CD4-positive, alpha-beta T cell treated with Interleukin-17A for 1 hour (primary cell): ENCODE results near the gene PDZD2.
"Not testable (repeated sequence)": the region's sequence is repeated elsewhere in the genome, so short reads cannot be mapped to it uniquely, and the experiment has no call there.

Experiments
- DNase-seq: peaks from one replicate; pipeline ENCODE4 v3.0.0-alpha.2; 2020

Gene PDZD2

DNA sequence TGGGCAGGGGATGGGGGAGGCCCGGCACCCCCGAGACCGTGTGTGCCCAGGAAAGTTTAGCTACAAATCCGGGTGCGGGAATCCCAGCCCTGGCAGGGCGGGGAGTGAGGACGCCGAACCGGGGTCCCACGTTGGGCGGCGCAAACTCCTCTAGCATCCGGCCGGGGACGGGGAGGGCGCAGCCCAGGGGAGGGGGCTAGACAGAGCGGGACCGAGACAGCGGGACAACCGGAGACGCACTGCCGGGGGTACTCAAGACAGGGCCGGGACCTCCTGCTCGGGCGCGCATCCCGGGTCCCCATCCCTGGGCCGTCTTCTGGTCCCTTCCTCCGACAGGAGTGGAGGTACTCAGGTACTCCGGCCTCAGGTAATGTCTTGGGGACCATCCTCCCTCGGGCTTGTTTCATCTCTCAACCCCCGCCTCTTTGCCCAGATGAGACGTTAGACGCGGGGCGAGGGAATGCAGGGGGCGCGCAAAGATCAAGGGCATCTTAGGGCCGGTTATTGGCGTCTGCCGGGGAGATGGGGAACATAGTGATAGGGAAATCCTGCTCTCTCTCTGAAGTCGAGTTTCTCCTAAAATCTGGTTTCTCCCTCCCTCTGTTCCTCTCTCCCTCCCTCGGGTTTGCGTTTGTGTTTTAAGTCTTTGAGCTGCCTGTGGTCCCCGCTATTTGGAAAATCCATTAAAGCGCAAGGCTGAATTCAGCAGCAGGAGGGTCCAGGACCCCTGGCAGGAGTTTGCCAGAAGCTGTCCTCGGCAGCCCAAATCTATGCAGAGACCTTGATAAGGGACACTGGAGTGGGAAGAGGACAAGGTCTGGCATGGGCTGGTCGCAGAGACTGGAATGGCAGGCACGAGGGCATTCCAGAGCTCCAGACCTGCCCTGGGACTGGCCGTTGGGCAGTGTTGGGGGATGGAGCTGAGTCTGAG is 815 bp downstream of the PDZD2 start:
- no peak for DNase-seq

DNA sequence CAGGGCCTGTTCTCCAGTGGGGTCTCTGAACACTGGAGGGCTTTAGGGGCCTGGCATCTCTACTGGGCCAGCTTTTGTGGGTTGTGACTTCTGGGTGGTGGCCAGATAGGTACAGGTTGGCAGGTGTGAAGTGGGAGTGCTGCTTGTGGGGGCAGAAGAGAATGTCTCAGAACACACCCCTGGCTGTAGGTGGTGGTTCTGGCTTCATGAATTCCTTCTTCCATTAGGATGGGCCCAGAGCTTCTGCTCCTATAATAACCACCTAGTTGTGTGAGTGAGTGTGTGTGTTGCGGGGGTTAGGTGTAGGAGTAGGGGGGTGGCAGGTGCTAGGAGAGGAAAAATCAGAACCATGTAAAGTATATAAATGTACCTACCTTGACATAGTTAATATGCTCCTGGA is 1.6 kb downstream of the PDZD2 start:
- DNase-seq: no peak

DNA sequence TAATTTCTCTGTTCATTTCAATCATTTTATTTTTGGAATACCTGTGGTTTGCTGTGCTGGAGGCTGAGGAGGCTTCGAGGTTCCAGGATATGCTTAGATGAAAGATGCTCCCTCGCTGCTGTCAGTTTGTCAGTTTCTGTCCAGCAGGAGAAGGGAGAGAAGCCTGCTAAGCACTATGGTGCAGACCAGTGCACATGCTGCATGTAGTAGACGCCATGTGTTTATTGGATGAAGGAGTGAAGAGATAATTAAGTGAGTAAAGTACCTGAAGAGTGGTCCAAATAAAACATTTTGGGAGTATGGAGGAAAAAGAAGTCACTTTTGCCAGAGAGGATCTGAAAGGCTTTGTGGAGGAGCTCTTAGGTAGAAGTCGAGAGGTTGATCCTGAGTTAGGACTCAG is 2.1 kb downstream of the PDZD2 start:
- DNase-seq: no peak

DNA sequence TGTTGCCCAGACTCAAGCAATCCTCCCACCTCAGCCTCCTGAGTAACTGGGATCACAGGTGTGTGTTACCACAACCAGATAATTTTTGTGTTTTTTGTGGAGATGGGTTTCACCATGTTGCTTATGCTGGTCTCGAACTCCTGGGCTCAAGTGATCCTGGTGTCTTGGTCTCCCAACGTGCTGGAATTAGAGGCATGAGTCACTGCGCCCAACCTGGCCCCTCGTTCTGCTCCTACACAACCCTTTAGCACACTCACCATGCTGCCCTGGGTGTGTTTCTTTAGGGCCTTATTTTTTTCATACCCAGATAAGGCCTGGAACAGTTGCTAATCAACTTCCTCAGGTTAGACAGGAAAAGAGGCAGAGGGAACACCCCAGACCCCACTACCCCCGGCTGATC is 2.6 kb downstream of the PDZD2 start:
- DNase-seq: no peak

DNA sequence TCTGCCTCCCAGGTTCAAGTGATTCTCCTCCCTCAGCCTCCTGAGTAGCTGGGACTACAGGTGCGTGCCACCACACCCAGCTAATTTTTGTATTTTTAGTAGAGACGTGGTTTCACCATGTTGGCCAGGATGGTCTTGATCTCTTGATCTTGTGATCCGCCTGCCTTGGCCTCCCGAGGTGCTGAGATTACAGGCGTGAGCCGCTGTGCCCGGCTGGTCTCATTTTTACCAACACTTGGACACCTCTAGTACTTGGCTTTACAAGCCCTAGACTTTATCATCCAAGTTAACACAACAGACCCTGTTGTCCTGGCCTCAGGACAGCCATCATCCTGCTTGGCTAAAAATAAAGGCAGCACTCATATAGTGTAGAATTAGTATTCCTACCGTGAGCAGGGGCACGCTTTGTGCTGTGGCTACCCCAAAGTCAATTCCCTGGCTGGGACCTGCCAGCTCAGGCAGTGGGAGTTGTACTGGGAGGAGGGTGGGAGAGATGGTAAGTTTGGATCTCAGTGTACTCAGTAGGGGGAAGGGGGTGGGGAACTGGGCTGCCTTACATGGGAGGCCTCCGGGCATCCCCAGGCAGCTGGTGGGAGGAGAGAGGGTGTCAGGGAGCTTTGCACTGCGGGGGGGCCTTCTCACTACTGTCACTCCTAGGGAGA is 6.6 kb downstream of the PDZD2 start:
- no peak for DNase-seq

DNA sequence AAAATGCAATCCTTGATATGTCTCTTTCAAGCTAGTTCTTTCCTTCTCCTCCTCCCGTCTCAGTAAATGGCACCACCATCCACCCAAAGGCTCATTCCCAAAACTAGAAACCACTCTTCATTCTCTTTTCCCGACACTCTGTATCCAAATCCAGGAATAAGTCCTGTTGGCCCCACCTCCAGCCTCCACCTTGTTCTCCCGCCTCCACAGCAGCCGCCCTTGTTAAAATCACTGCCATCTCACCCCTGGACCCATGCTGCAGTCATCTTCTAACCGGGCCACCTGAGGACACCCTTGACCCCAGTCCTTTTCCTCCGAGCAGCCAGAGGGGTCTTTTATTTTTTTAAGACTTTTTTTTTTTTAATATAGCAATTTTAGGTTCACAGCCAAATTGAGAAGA is 9.4 kb downstream of the PDZD2 start:
- DNase-seq: no peak

DNA sequence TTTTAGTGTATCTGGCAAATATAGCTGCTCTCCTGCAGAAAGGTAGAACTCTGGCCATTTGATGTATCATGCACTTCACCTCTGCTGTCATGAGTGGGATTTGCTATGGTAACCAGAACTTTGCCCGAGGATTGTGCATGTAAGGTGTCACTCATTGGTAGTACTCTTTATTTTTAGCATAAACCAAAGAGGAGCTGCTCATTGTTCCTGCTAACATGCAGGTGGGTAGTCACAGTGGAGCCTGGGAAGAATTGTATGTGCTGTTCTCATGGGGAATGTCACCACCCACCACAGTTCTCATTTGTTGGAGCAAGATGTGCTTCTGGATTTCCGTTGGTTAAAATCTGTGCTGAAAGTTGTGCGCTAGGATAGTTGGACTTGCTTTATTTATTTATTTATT is 12.3 kb downstream of the PDZD2 start:
- no peak for DNase-seq

DNA sequence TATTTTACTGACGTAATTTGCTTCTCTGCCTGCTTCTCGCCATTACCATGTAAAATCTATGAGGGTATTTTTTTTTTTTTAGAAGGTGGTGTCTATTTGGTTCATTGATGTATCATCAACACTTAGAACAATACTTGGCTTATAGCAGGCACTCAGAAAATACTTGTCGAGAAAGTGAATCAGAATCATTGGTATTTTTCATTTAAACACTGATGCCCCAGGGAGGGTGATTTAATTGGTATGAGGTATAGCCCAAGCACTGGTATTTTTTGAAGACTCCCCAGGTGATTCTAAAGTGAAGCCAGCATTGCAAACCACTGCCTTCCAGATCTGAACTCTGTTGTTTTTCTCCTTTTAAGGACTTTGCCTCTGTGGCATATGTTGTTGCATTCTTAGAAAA is 16.6 kb downstream of the PDZD2 start:
- no peak for DNase-seq

DNA sequence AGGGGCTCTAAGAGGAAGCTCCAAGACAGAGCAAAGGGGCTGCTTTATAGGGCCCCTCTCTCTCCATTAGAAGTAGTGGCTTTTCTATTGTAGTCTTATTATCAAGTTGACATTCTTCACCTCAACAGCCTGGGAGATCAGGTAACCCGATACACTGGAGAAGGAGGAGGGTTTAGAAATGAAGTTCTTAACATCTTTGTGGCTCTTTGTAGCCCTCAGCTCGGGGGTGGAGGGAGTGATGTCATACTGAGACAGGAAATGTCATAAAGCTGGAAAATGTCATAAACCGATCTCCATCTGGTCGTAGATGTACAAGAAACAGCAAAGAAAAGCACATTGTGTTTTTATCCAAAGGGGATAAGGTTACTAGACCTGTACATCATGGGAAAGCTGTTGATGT is 17.9 kb downstream of the PDZD2 start:
- DNase-seq: no peak

DNA sequence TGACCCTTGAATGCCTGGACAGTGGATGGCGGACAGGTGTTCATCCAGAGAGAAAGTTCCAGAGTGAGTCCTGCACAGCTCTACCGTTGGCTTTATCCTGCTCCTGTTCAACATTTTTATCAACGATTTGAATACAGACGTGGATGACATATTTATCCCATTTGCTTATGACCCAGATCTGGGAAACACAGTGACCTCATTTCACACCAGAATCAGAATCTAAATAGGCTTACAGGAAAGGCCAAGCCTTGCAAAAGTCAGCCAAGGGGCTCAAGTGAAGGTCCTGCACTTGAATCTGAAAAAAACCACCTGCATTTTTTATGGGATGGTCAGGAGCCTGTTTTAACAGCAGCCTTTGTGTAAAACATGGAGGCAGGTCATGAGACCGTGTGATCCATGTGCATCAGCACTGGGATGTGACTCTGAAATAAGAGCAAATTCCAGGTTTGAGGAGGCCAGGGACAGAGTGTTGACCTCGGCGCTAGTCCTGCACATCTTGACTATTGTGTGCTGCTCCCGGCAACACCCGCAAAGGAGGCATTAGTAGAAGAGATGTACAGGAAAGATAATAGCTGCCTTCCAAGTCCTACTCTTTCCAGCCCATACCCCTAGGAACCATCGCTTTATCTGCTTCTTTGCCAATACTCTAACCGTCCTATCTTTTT is 18.5 kb downstream of the PDZD2 start:
- no peak for DNase-seq

DNA sequence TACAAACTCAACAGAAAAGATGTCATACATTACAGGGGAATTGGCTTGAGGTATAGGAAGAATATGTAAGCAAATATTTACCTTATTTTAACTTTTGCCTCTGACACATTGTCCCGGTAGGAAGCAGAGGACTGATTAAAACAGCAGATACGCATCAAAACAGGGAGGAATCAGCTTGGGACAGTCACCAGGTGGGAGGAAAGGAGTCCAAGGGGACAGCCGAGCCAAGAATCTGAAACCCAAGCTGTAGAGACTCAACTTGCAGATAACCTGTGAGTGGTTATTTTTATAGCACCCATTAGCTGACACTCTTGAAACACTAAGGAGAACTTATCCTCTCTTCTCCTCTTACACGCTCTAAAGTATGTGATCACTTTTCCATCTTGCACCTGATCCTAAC is 22.3 kb downstream of the PDZD2 start:
- DNase-seq: no peak

DNA sequence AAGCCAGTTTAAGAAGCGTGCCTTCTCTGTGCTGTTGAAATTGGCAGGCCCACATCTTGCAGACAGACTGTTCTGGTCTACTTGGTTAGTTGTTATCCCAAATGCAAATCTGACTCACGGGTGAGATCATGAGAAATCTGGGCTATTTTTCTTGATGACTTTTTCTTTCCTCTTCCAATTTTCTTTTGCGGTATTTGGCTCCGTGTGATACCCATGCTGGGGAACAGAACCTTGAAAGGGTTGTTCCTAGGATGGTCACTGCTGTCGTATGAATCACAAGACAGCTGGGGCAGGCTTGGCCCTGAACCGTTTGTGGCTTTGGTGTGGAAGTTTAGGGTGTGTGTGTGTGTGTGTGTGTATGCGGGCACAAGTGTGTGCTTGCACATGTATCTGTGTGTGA is 24.6 kb downstream of the PDZD2 start:
- DNase-seq: no peak

DNA sequence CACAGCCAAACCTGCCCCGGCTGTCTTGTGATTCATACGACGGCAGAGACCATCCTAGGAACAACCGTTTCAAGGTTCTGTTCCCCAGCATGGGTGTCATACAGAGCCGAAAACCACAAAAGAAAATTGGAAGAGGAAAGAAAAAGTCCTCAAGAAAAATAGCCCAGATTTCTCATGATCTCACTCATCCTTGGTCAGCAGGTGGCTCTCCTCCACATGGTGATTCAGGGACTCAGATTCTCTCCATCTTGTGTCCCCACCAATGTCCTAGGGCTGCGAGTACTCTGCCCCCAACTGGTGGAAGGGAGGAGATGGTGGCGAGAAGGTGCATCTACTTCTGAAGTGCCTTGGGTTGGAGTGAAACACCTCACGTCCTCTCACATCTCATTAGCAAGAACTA is 25.6 kb downstream of the PDZD2 start:
- DNase-seq: no peak

DNA sequence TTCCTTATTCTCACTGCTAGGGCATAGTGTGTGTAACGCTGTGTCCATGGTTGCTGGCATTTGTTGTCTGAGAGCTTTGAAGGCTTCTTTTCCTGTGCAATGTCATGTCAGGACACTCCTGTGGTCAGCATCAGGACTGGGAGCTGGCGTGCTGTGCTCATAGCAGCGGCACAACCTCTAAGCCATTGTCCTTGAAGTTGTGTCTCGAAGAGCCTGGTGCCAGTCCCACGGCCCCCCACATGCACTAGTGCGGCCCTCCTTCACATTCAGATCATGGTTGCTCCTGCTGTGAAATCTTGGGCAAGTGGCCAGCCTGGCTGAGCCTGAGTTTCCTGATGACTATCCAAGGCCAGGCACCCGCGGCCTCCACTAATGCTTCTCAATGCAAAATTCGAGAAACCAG is 32.4 kb downstream of the PDZD2 start:
- no peak for DNase-seq

DNA sequence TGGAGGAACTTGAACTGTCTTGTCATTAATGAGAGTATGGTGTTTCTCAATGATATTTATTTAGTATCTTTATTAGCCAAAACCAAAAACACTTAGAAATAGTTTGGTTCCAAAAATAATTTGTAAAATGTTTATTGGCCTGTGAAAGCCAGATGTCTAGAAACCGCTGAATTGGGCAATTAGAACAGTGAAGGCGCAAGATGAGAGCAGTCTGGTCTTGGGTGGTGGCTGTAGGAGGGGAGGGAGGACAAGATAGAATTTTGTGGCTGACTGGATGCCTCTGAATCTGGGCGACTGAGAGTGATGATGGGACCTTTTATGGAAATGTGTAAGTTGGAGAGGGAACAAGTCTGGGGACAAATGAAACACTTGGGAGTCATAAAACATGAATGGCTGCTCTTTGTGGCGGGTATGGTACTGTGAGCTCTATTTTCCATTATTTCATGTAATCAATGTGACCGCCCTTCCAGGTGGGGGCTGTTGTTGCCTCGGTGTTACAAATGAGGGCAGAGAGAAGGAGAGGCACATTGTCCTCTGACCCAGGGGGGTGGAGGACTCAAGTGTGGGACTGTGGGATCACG is 35.5 kb downstream of the PDZD2 start:
- no peak for DNase-seq

DNA sequence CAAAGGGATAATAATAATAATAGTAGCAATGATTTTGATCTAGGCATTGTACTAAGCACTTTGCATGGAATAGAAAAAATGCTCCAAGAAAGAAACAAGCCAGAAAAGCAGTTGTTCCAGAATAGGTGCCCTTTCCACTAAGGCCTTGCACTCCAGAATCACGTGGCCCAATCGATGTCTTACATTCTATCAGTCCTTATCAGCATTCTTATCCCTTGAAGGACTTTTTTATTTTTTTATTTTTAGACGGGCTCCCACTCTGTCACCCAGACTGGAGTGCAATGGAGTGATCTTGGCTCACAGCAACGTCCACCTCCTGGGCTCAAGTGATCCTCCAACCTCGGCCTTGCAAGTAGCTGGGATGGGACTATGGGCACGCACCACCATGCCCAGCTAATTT is 36.5 kb downstream of the PDZD2 start:
- no peak for DNase-seq

DNA sequence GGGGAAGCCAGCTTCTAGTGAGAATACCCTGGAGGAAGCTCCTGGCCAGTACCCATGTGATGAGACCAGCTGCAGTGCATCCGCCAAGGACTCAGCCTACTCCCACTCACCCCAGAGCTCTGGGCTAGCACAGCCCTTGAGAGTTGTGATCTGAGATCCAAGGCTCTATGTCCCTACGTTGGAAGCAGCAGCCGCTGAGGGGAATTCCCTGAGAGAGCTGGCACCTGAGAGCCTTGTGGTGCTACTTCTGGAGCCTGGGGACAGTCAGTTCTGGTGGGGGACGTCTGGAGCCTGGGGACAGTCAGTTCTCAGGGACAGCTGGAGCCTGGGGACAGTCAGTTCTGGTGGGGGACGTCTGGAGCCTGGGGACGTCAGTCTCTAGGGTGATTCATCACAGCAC is 39.2 kb downstream of the PDZD2 start:
- no peak for DNase-seq

DNA sequence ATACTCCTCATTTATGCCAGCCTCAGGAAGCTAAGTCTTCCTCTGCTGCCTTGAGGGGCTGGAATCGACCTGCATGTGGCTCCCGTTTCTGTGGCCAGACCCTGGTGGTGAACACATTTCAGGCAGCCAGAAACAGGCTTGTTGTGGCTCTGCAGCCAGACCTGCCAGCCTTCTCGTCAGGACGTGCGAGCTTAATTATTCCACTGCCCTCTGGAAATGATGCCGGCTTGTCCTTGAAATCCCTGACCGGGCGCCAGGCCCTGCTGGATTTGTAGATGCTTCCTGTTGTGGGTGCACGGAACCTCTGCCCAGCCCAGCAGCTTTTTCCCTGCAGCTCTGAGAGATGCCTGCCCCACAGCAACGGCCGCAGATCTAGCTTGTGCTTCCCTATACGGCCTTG is 41.6 kb downstream of the PDZD2 start:
- DNase-seq: no peak

DNA sequence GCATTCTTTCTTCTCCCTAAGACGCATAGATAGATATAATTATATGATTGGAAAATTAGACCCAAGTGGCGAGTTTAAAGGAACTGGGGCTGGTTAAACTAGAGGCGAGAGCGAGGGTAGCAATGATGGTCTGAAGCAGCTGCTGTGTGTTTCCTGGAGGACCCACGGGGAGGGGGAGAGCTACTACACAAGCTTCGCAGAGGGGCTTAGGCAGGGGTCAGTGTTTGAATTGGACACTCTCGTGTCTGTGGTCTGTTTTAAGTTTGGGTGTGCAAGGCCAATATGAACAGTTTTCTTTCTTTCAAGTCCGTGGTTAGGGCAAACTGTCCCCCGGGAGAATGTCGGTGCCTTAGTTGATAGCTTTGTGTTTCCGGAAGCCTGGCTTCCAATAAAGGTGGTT is 43.1 kb downstream of the PDZD2 start:
- DNase-seq: no peak

DNA sequence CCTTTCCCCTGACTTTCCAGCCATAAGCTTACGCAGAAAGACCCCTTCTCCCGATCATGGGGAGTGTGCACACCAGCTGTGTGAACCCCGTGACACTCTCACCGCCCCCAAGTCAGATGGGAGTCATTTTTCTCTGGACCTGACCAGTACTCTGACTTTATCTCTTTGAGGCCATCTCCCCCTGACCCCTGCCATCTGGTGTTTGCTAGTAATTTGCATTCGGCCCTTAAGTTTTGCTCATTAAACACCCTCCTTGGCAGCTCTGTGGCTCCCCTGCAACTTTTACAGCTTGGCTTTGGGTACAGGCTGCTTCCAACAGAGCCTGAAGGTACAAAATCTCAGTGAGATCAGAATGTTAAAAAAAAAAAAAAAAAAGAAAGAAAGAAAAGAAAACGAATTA is 43.9 kb downstream of the PDZD2 start:
- no peak for DNase-seq

DNA sequence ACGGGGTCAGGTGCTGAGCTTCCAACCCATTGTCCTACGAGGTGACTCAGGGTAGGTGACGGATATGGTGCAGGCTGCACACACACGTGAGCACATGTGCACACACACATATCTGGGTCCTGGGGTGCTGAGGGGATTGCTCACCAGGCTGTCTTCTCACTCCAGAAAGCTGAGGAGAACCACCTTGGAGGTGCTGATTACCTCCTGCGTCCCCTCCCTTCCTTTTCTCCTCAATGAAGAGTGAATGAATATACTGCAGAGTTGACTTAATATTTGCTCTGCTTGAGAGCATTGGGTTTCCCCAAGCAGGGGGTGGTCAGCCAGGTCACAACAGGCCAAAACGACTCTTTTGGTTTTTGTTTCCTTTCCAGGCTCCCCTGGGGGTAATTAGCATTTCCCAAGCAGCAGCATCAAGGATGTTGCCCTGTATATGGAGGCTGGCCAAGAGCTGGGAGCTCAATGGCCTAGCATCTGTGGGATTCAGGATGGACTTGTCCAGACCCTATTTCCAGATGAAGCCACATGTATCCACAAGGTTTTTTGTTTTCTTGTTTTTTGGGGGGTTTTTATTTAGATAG is 49.7 kb downstream of the PDZD2 start:
- no peak for DNase-seq

DNA sequence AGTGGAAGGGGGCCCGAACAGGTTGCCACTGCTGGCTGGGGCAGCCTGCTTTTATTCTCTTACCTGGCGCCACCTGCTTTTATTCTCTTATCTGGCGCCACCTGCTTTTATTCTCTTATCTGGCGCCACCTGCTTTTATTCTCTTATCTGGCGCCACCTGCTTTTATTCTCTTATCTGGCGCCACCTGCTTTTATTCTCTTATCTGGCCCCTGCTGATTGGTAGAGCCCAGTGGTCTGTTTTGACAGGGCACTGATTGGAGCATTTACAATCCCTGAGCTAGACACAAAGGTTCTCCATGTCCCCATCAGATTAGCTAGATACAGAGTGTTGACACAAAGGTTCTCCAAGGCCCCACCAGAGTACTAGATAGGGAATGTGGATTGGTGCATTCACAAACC is 52.5 kb downstream of the PDZD2 start:
- DNase-seq: not testable (repeated sequence)

DNA sequence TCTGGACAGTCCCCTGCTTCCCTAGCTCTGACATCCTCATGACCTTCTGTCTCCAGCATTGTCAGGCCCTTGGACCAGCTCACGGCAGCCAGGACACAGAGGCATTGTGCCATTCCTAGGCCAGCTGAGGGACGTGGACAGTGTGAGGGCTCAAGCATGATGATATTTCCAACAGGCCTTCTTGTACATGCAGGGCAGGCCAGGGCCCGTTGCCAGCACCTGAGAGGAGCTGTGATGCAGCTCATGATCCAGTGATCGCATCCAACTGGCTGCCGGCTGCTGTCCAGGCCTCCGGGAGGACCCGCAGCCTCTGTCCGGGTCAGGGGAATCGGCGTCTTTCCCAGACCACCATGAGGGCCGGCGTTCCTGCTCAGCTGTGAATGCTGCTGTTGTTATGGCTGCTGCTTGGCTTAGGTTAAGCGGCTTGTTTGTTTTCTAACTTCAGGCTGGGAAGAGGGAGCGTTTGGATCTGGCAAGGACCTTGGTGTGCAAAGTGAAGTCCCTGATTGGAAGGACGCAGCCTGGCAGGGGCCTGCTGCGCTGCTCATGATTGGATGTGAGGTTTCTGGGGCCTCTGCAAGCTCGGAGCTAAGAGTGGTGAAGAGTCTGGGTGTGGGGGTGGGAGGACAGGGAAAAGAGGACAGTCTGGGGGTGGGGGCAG is 53.8 kb downstream of the PDZD2 start:
- no peak for DNase-seq
